ENCODE results near the gene KRTAP5-5. TPM values are rescaled to one million over a fixed set of nuclear protein-coding genes. Genes with fewer than 3 reads are reported as not detected.
"Not testable (repeated sequence)": the region's sequence is repeated elsewhere in the genome, so short reads cannot be mapped to it uniquely, and the experiment has no call there.

Gene KRTAP5-5
- total and polyA plus RNA-seq, 2 of the 8 experiments (the other 6 are each of a cell fraction or from before 2014, with no cell fraction given), result 0.09 TPM; not detected in 1

GRCh38 chr11:1661454-1662269 lies 32.1 kb downstream of the KRTAP5-5 start:
- 80% methylated on average over 12 of the region's 25 CpGs; no CpG with 5 or more reads in 1 of the 2 experiments for WGBS, 2 experiments (ENCODE audit: extremely low coverage in 1 of 2, insufficient coverage in 1 of 2, insufficient read length in 1 of 2, insufficient replicate concordance in 2 of 2, low coverage in 1 of 2, low lambda C conversion rate in 2 of 2, missing lambda C conversion rate in 1 of 2)
- H2BK20ac ChIP-seq (ENCODE audit: low read length); H2BK15ac ChIP-seq (ENCODE audit: low read length); H3K4me1 ChIP-seq (replicated peaks in 1 of 4; ENCODE audit: control insufficient read depth in 3 of 4, insufficient read depth in 4 of 4, low read length in 3 of 4); POLR2A ChIA-PET (ENCODE audit: partially characterized antibody); H2BK5ac ChIP-seq (ENCODE audit: low read depth, low read length); H3K9ac ChIP-seq (replicated peaks in 1 of 4; ENCODE audit: extremely low read depth in 1 of 4, low read depth in 3 of 4, low read length in 3 of 4); H3K4ac ChIP-seq (replicated peaks; ENCODE audit: insufficient read length, low read depth, low read length); DNase-seq (ENCODE audit: low read depth in 1 of 2, low spot score in 2 of 2); H4K91ac ChIP-seq (replicated peaks; ENCODE audit: insufficient read length, low read length); H3K56ac ChIP-seq (replicated peaks; ENCODE audit: insufficient read length, low read depth, low read length); H3K14ac ChIP-seq (ENCODE audit: insufficient read length); H3K79me2 ChIP-seq (ENCODE audit: control insufficient read depth in 1 of 2, insufficient read depth in 2 of 2, low read length in 2 of 2); H3K79me1 ChIP-seq (ENCODE audit: low read depth, low read length); H3K18ac ChIP-seq (ENCODE audit: extremely low read depth, low read length); H4K5ac ChIP-seq (ENCODE audit: insufficient read length, low read depth, low read length); H3K23me2 ChIP-seq (ENCODE audit: low read depth, low read length); H3K27ac ChIP-seq (ENCODE audit: low read depth, low read length); H2AFZ ChIP-seq (ENCODE audit: low read length); H3K9me3 ChIP-seq (ENCODE audit: insufficient read depth in 2 of 2, low read depth in 1 of 2, low read length in 1 of 2); FAIRE-seq; H3K23ac ChIP-seq (ENCODE audit: insufficient read length); H3K27me3 ChIP-seq (replicated peaks in 1 of 4; ENCODE audit: control insufficient read depth in 3 of 4, extremely low read depth in 1 of 4, insufficient read depth in 3 of 4, low read length in 3 of 4); H4K20me1 ChIP-seq (replicated peaks in 1 of 2; ENCODE audit: control insufficient read depth in 1 of 2, insufficient read depth in 2 of 2, low read length in 2 of 2); H3K36me3 ChIP-seq (ENCODE audit: control insufficient read depth in 2 of 4, insufficient read depth in 4 of 4, low read length in 3 of 4); H2BK120ac ChIP-seq (replicated peaks; ENCODE audit: low read depth, low read length); H3K4me2 ChIP-seq (ENCODE audit: insufficient read depth in 1 of 2, low read depth in 2 of 2, low read length in 2 of 2); H3K4me3 ChIP-seq (ENCODE audit: extremely low read depth in 1 of 4, insufficient read depth in 2 of 4, low read depth in 3 of 4, low read length in 4 of 4); H2AK5ac ChIP-seq (ENCODE audit: low read depth, low read length); H4K8ac ChIP-seq (ENCODE audit: extremely low read depth, insufficient read depth, low read length); H2BK12ac ChIP-seq (ENCODE audit: low read depth, low read length): not testable (repeated sequence)
- CTCF ChIA-PET (ENCODE audit: partially characterized antibody), result interaction anchor here (1.1 kb wide), 1 partner anchor 10 kb away, joined by 3 read pairs; no protein-coding TSS in a partner anchor
